ENCODE measurements around the gene PTPA.

GRCh38 chr9:129191234-129191633, 80.0 kb downstream of the PTPA start:
- no peak for TF ChIP-seq ZNF140 (CRISPR knock-in tag; IDR thresholded peaks at IDR 0.05)
- TF ChIP-seq POLR2A (conservative IDR thresholded peaks at IDR 0.05): no peak
- TF ChIP-seq ZNF280B (CRISPR knock-in tag; IDR thresholded peaks at IDR 0.05): no peak
- TF ChIP-seq SIN3A (IDR thresholded peaks at IDR 0.05; ENCODE audit: borderline replicate concordance in 2 of 2, control insufficient read depth in 1 of 2, low read depth in 2 of 2, low read length in 2 of 2): no peak
